DLD1 (cell line): ENCODE results near the gene ATXN7L2.

Source experiments
- in situ Hi-C: cut with HindIII; loops from 2 replicates; pipeline ENCODE4 v1.10.0; 2017; ENCODE audit warnings: low sequenced_read_pairs

Gene ATXN7L2

GRCh38 chr1:109476825-109477224 is 6.9 kb upstream of the ATXN7L2 start:
- in situ Hi-C loops = no loop called here

- in situ Hi-C loops = no loop called here
Observed at GRCh38 chr1:109477821-109478220, 5.9 kb upstream of the ATXN7L2 start.

GRCh38 chr1:109478806-109479205 is 4.9 kb upstream of the ATXN7L2 start:
- in situ Hi-C loops = no loop called here

- in situ Hi-C loops = no loop called here
Observed at GRCh38 chr1:109479311-109479710, 4.4 kb upstream of the ATXN7L2 start.

- in situ Hi-C loops = no loop called here
Observed at GRCh38 chr1:109479901-109480300, 3.8 kb upstream of the ATXN7L2 start.

GRCh38 chr1:109481646-109482045 is 2.1 kb upstream of the ATXN7L2 start:
- in situ Hi-C loops = no loop called here

GRCh38 chr1:109482242-109482641 is 1.5 kb upstream of the ATXN7L2 start:
- in situ Hi-C loops = no loop called here

- in situ Hi-C loops = no loop called here
Observed at GRCh38 chr1:109482791-109483671, 674 bp upstream of the ATXN7L2 start.

- in situ Hi-C loops = no loop called here
Observed at GRCh38 chr1:109484519-109484975, 842 bp downstream of the ATXN7L2 start.

- in situ Hi-C loops = no loop called here
Observed at GRCh38 chr1:109485001-109485400, 1.3 kb downstream of the ATXN7L2 start.

- in situ Hi-C loops = no loop called here
Observed at GRCh38 chr1:109487261-109487660, 3.6 kb downstream of the ATXN7L2 start.

- in situ Hi-C loops = no loop called here
Observed at GRCh38 chr1:109488201-109488600, 4.5 kb downstream of the ATXN7L2 start.

GRCh38 chr1:109488696-109489095 is 5.0 kb downstream of the ATXN7L2 start:
- in situ Hi-C loops = no loop called here

- in situ Hi-C loops = no loop called here
Observed at GRCh38 chr1:109490029-109490933, 6.6 kb downstream of the ATXN7L2 start.

GRCh38 chr1:109490934-109491302 is 7.2 kb downstream of the ATXN7L2 start:
- in situ Hi-C loops = no loop called here

- in situ Hi-C loops = no loop called here
Observed at GRCh38 chr1:109491372-109491771, 7.7 kb downstream of the ATXN7L2 start.

GRCh38 chr1:109492779-109493178 is 9.1 kb downstream of the ATXN7L2 start:
- in situ Hi-C loops = no loop called here

- in situ Hi-C loops = no loop called here
Observed at GRCh38 chr1:109493227-109493626, 9.5 kb downstream of the ATXN7L2 start.

GRCh38 chr1:109493805-109494539 is 10.3 kb downstream of the ATXN7L2 start, which contains the start of gene CYB561D1:
Gene CYB561D1, plus strand, starts transcription at chr1:109494094. Its CDS starts 46 bp downstream, at chr1:109494140.
- in situ Hi-C loops = no loop called here

- in situ Hi-C loops = loop anchor here (5.0 kb wide), 1 partner anchor 42 kb away; the partner anchor contains the start of gene GPR61
Observed at GRCh38 chr1:109495738-109496137, 12.0 kb downstream of the ATXN7L2 start.
